HUES48 (cell line): Measurements from ENCODE around the gene PAX6.

Experiments
- H3K27ac ChIP-seq: one replicate; pipeline ENCODE4 v1.7.0; 2013; ENCODE audit warnings: low read depth, low read length, inconsistent platforms
- H3K27me3 ChIP-seq: 2 replicates; pipeline ENCODE4 v1.6.1; 2013; ENCODE audit warnings: mild to moderate bottlenecking, low read length; ENCODE audit not compliant: control insufficient read depth, insufficient read depth
- H3K36me3 ChIP-seq: 2 replicates; pipeline ENCODE4 v1.6.1; 2013; ENCODE audit warnings: low read length; ENCODE audit not compliant: control insufficient read depth, insufficient read depth
- H3K4me1 ChIP-seq: 2 replicates; pipeline ENCODE4 v1.6.1; 2013; ENCODE audit warnings: mild to moderate bottlenecking, low read length; ENCODE audit not compliant: control insufficient read depth, insufficient read depth
- H3K4me3 ChIP-seq: 2 replicates; pipeline ENCODE4 v1.5.1; 2013; ENCODE audit warnings: mild to moderate bottlenecking, low read depth, low read length
- H3K9ac ChIP-seq: 2 replicates; pipeline ENCODE4 v1.6.1; 2013; ENCODE audit warnings: mild to moderate bottlenecking, low read depth, low read length, moderate library complexity
- H3K9me3 ChIP-seq: 2 replicates; pipeline ENCODE4 v1.6.1; 2013; ENCODE audit warnings: low read length; ENCODE audit not compliant: control insufficient read depth, insufficient read depth

PAX6 gene

GRCh38 chr11:31792456-31792855 lies 18.7 kb downstream of the PAX6 start:
- no peaks in the 10 kb centered on the region for H3K36me3 ChIP-seq
- H3K4me3 ChIP-seq, result no peak overlapping the region
- H3K27ac ChIP-seq, result no peak overlapping the region
- no peak overlapping the region for H3K9ac ChIP-seq
- H3K27me3 ChIP-seq, result peaks cover 38% of the 10 kb centered on the region
- H3K9me3 ChIP-seq, result no peaks in the 10 kb centered on the region
- peaks cover 9% of the 10 kb centered on the region for H3K4me1 ChIP-seq

- H3K36me3 ChIP-seq, result no peaks in the 10 kb centered on the region
- H3K9ac ChIP-seq, result no peak overlapping the region
- peaks cover 34% of the 10 kb centered on the region for H3K27me3 ChIP-seq
- H3K4me3 ChIP-seq, result no peak overlapping the region
- H3K27ac ChIP-seq, result no peak overlapping the region
- no peaks in the 10 kb centered on the region for H3K9me3 ChIP-seq
- peaks cover 5% of the 10 kb centered on the region for H3K4me1 ChIP-seq
Measured at GRCh38 chr11:31792036-31792435, 19.1 kb downstream of the PAX6 start.

- H3K4me1 ChIP-seq, result no peaks in the 10 kb centered on the region
- no peak overlapping the region for H3K4me3 ChIP-seq
- no peaks in the 10 kb centered on the region for H3K36me3 ChIP-seq
- H3K27me3 ChIP-seq, result peaks cover 20% of the 10 kb centered on the region
- H3K9me3 ChIP-seq, result no peaks in the 10 kb centered on the region
- H3K9ac ChIP-seq, result no peak overlapping the region
- H3K27ac ChIP-seq, result no peak overlapping the region
Measured at GRCh38 chr11:31790649-31791048, 20.5 kb downstream of the PAX6 start.

GRCh38 chr11:31788085-31788484 lies 23.0 kb downstream of the PAX6 start:
- no peak overlapping the region for H3K4me3 ChIP-seq
- 0 out of 2 replicates have a peak, but pooled peaks cover under 1% of the 10 kb centered on the region for H3K27me3 ChIP-seq
- H3K9ac ChIP-seq, result no peak overlapping the region
- no peaks in the 10 kb centered on the region for H3K36me3 ChIP-seq
- no peaks in the 10 kb centered on the region for H3K9me3 ChIP-seq
- no peak overlapping the region for H3K27ac ChIP-seq
- H3K4me1 ChIP-seq, result no peaks in the 10 kb centered on the region

- Histone ChIP-seq H3K9me3 (no peaks in the 10 kb centered on the region), H3K27me3 (no peaks in the 10 kb centered on the region), H3K27ac (no peak overlapping the region), H3K9ac (no peak overlapping the region), H3K36me3 (no peaks in the 10 kb centered on the region), H3K4me3 (no peak overlapping the region), H3K4me1 (no peaks in the 10 kb centered on the region)
Measured at GRCh38 chr11:31786996-31787685, 24.0 kb downstream of the PAX6 start.

- Histone ChIP-seq H3K4me1 (0 out of 2 replicates have a peak, but pooled peaks cover 5% of the 10 kb centered on the region), H3K27me3 (no peaks in the 10 kb centered on the region), H3K27ac (no peak overlapping the region), H3K36me3 (no peaks in the 10 kb centered on the region), H3K9ac (no peak overlapping the region), H3K9me3 (no peaks in the 10 kb centered on the region), H3K4me3 (no peak overlapping the region)
Measured at GRCh38 chr11:31784611-31785010, 26.5 kb downstream of the PAX6 start.

GRCh38 chr11:31783252-31783651 lies 27.9 kb downstream of the PAX6 start:
- H3K4me1 ChIP-seq, result 0 out of 2 replicates have a peak, but pooled peaks cover 5% of the 10 kb centered on the region
- H3K27ac ChIP-seq, result no peak overlapping the region
- H3K9ac ChIP-seq, result no peak overlapping the region
- no peaks in the 10 kb centered on the region for H3K36me3 ChIP-seq
- no peaks in the 10 kb centered on the region for H3K9me3 ChIP-seq
- H3K27me3 ChIP-seq, result no peaks in the 10 kb centered on the region
- no peak overlapping the region for H3K4me3 ChIP-seq

- no peaks in the 10 kb centered on the region for H3K27me3 ChIP-seq
- no peak overlapping the region for H3K4me3 ChIP-seq
- no peaks in the 10 kb centered on the region for H3K36me3 ChIP-seq
- H3K4me1 ChIP-seq, result 0 out of 2 replicates have a peak, but pooled peaks cover 5% of the 10 kb centered on the region
- H3K27ac ChIP-seq, result no peak overlapping the region
- H3K9ac ChIP-seq, result no peak overlapping the region
- no peaks in the 10 kb centered on the region for H3K9me3 ChIP-seq
Measured at GRCh38 chr11:31782257-31782656, 28.9 kb downstream of the PAX6 start.

GRCh38 chr11:31780480-31780971 lies 30.6 kb downstream of the PAX6 start:
- Histone ChIP-seq H3K9me3 (no peaks in the 10 kb centered on the region), H3K4me3 (no peak overlapping the region), H3K36me3 (no peaks in the 10 kb centered on the region)

GRCh38 chr11:31780078-31780477 lies 31.0 kb downstream of the PAX6 start:
- Histone ChIP-seq H3K4me3 (no peak overlapping the region), H3K27ac (no peak overlapping the region), H3K9me3 (no peaks in the 10 kb centered on the region), H3K4me1 (0 out of 2 replicates have a peak, but pooled peaks cover 5% of the 10 kb centered on the region), H3K27me3 (no peaks in the 10 kb centered on the region), H3K36me3 (no peaks in the 10 kb centered on the region), H3K9ac (no peak overlapping the region)

More at GRCh38 chr11:31780480-31780971, 30.6 kb downstream of the PAX6 start:
- no peak overlapping the region for H3K9ac ChIP-seq
- no peaks in the 10 kb centered on the region for H3K27me3 ChIP-seq
- H3K27ac ChIP-seq, result no peak overlapping the region
- H3K4me1 ChIP-seq, result 0 out of 2 replicates have a peak, but pooled peaks cover 5% of the 10 kb centered on the region

- Histone ChIP-seq H3K27ac (no peak overlapping the region), H3K36me3 (no peaks in the 10 kb centered on the region)
Measured at GRCh38 chr11:31779374-31779791, 31.7 kb downstream of the PAX6 start.

More at GRCh38 chr11:31779374-31779791, 31.7 kb downstream of the PAX6 start:
- Histone ChIP-seq H3K9me3 (no peaks in the 10 kb centered on the region), H3K27me3 (no peaks in the 10 kb centered on the region), H3K9ac (no peak overlapping the region), H3K4me3 (no peak overlapping the region), H3K4me1 (0 out of 2 replicates have a peak, but pooled peaks cover 5% of the 10 kb centered on the region)
